Loucy (cell line): Measurements from ENCODE around the gene OR6N2.

ENCODE experiments used
- CTCF ChIP-seq: fragments of 200-600 bp; sonication (generic); conservative IDR thresholded peaks from 2 replicates; pipeline ENCODE4 v1.5.1; 2014; ENCODE audit warnings: mild to moderate bottlenecking, antibody characterized with exemption, low read length
- EZH2phosphoT487 ChIP-seq: fragments of 200-600 bp; IDR thresholded peaks from 2 replicates; pipeline ENCODE4 v1.6.1; 2018; ENCODE audit warnings: antibody characterized with exemption, mild to moderate bottlenecking, moderate library complexity, borderline replicate concordance

- TF ChIP-seq CTCF, result no peak
- no peak for TF ChIP-seq EZH2phosphoT487
Measured at GRCh38 chr1:158735848-158736247, 45.2 kb downstream of the OR6N2 start.
